Skeletal muscle satellite cell (primary cell): Measurements from ENCODE around the gene PI4KA.
"Not testable (repeated sequence)": the region's sequence is repeated elsewhere in the genome, so short reads cannot be mapped to it uniquely, and the experiment has no call there.

Experiments
- H3K27me3 ChIP-seq: 2 replicates; pipeline ENCODE4 v1.7.0; 2013; ENCODE audit warnings: low read length; ENCODE audit not compliant: control insufficient read depth, insufficient read depth
- H3K36me3 ChIP-seq: 2 replicates; pipeline ENCODE4 v1.7.0; 2013; ENCODE audit warnings: mild to moderate bottlenecking, control low read depth, low read length; ENCODE audit not compliant: insufficient read depth
- H3K4me1 ChIP-seq: 2 replicates; pipeline ENCODE4 v1.7.0; 2013; ENCODE audit warnings: low read length; ENCODE audit not compliant: control insufficient read depth, insufficient read depth
- H3K4me2 ChIP-seq: 2 replicates; pipeline ENCODE4 v1.7.0; 2013; ENCODE audit warnings: mild to moderate bottlenecking, low read length
- H3K4me3 ChIP-seq: 2 replicates; pipeline ENCODE4 v1.7.0; 2013; ENCODE audit warnings: low read length
- H3K9ac ChIP-seq: 2 replicates; pipeline ENCODE4 v1.7.0; 2013; ENCODE audit warnings: mild to moderate bottlenecking, low read depth, low read length, moderate library complexity
- H3K9me3 ChIP-seq: replicated peaks from 2 replicates; pipeline ENCODE4 v1.7.0; 2013; ENCODE audit warnings: mild to moderate bottlenecking, control low read depth, low read length

Gene PI4KA

DNA sequence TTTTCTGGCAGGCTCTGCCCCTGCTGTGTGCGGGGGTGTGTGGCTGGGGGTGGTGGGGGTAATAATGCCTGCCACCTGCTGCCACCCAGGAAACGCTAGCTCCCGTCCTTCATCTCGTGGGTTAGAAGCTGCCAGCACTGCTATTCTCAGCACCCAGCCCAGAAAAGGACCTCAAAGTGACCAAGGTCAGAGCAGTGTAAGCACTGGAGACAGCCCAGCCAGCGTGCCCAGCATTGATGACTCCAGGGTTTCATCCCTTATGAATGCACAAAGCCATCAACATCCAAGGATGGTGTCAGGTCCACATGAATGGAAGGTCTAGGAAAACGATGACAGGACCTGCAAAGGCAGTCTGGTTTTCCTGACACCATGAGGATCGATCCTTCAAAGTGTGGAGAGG, 140.6 kb downstream of the PI4KA start:
- H3K27me3 ChIP-seq, H3K4me1 ChIP-seq, H3K4me2 ChIP-seq, H3K9me3 ChIP-seq, H3K4me3 ChIP-seq, H3K9ac ChIP-seq, H3K36me3 ChIP-seq: not testable (repeated sequence)

DNA sequence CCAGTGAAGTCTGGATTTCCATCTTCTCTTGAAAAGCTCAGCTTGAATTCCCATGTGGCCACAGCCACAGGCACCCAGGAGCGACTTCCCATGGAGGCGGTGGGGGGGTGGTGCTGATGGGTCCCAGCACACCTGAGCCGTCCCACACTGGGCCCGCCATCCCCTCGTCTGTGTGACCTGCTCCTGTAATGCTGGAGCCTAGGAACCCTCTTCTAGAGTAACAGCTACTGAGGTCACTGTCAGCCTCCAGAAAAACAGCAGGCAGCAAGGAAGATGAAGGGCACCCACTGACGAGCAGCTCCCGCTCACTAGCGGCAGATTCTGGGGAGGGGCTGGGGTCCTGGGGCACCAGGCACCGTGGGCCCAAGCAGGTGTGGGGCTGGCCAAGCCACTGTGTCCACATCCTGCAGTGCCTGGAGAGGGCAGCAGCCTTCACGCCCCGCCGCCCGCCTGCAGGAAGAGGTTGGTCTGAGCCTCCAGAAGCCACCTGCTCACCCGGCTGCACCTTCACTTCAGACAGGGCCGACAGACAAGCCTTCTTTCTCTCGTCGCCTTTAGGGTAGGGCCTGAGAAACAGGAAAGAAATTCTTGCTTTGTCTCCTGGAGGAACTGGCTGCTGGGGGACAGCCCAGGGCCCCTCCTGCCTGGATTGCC, 141.3 kb downstream of the PI4KA start:
- H3K36me3 ChIP-seq, H3K4me3 ChIP-seq, H3K9me3 ChIP-seq, H3K27me3 ChIP-seq, H3K4me2 ChIP-seq, H3K4me1 ChIP-seq, H3K9ac ChIP-seq: not testable (repeated sequence)

DNA sequence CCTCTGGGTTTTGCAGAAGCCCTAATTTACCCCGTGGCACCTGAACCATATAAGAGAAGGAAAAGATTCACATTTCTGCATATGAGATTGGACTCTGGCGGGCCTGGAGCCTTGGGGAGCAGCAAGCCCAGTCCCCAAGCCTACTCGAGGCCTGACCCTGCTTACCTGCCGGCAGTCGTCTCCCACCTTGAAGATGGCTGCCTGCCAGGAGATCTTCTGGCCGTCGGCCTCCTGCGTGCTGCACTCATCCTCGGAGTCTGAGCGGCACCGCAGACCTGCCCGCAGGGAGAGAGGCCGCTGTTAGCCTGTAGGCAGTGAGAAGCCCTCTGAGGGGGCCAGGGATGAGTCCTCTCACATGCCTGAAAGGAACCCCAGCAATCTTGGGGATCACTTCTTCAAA, 145.5 kb downstream of the PI4KA start:
- not testable (repeated sequence) for H3K36me3 ChIP-seq, H3K4me3 ChIP-seq, H3K4me2 ChIP-seq, H3K9ac ChIP-seq, H3K4me1 ChIP-seq, H3K9me3 ChIP-seq, H3K27me3 ChIP-seq

DNA sequence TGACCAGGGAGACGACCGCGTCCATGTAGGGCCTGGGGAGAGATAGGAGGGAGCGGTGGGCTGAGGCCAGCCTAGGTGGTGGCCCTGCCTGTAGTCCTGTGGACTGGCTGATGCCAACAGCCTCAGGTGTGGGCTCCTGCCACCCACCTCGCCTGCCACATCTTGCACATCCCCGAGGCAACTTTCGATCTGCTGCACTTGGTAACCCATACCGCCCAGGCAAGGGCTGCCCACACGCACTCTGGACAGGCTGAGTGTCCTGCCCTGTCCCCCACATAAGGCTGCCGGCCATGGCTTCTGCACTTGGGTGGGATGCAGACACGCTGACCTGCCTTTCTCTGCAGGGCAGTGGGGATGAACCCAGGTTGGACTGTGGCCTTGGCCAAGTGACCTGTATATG, 148.6 kb downstream of the PI4KA start:
- not testable (repeated sequence) for H3K36me3 ChIP-seq, H3K4me2 ChIP-seq, H3K9me3 ChIP-seq, H3K4me3 ChIP-seq, H3K4me1 ChIP-seq, H3K9ac ChIP-seq, H3K27me3 ChIP-seq

DNA sequence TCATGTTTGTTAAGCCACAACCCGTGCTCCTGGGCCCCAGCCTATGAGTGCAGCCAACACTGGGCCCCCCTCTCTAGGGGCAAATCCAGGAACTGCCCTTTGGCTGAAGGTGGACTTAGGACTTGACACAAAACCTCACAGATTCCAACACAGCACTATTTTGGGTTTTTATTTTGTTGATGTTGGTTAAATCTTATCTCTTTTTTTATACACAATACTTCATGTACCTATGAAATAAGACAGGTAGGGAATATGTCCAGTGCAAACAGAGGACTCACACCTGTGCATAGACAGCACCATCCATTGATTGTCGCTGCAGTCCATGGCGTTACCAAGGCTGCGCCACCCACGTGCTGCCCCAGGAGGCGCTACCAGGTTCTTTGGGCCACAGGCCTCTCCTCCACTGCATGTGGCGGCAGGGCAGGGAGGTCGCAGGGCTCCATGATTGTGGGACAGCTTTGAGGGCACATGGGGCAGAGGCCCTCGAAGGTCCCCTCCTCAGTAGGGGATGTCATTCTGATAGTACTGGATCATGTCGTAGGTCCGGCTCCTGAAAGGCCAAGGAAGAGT, 151.0 kb downstream of the PI4KA start:
- not testable (repeated sequence) for H3K4me1 ChIP-seq, H3K9ac ChIP-seq, H3K9me3 ChIP-seq, H3K4me3 ChIP-seq, H3K36me3 ChIP-seq, H3K4me2 ChIP-seq, H3K27me3 ChIP-seq

DNA sequence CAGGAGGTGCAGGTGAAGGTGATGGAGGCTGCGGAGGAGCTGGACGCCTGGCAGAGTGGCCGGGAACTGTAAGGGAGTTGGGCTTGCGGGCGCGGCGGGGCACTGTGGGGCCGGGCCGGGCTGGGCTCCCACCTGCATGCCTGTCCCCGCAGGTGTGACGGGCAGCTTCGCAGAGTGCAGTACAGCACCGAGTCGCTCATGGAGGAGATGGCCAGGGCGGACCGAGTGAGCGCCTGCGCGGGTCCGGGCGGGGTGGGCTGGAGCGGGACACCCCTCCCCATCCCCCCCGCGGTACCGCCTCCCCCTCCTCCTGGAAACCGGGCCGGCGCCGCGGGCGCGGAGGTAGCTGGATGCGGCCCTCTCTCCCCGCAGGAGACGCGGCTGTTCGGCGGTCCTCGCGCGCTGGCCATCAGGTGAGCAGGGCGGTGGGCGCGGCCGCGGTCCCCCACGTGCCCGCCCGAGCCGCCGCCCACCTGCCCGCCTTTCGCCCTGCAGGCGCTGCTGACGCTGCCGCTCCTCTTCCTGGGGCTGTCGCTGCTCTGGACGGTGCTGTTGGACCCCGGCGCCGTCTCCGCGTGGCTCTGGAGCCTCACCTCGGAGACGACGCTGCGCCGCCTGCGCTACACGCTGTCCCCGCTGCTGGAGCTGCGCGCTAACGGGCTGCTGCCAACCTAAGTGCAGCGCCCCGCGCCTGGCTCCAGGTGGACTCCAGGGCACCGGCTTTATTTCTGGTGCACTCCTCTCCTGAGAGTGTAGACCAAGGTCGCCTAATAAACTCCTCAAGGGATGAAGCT, 154.6 kb downstream of the PI4KA start:
- not testable (repeated sequence) for H3K36me3 ChIP-seq, H3K9ac ChIP-seq, H3K27me3 ChIP-seq, H3K4me1 ChIP-seq, H3K9me3 ChIP-seq
- Histone ChIP-seq H3K4me2 (peak overlapping the region; percentile 62), H3K4me3 (peak overlapping the region; percentile 34)

DNA sequence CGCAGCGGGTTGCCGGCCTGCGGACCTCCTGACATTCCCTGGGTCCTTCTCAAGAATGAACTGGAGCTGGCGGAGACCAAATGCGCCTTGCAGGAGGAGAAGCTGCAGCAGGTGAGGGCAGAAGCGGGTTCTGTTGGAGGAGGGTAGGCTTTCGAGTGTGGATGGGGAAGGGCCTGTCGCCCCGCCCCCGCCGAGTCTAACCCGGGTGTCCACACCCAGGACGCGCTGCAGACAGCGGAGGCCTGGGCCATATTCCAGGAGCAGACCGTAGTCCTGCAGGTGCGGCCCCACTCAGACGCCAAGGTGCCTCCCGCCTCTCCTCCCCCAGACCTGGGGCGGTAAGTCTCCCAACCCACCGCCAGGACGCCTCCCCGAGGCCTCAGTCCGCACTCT, 155.2 kb downstream of the PI4KA start:
- H3K4me1 ChIP-seq, H3K9me3 ChIP-seq, H3K27me3 ChIP-seq, H3K36me3 ChIP-seq, H3K9ac ChIP-seq: not testable (repeated sequence)
- peak overlapping the region; percentile 34 for H3K4me3 ChIP-seq
- H3K4me2 ChIP-seq, result peak overlapping the region; percentile 62

DNA sequence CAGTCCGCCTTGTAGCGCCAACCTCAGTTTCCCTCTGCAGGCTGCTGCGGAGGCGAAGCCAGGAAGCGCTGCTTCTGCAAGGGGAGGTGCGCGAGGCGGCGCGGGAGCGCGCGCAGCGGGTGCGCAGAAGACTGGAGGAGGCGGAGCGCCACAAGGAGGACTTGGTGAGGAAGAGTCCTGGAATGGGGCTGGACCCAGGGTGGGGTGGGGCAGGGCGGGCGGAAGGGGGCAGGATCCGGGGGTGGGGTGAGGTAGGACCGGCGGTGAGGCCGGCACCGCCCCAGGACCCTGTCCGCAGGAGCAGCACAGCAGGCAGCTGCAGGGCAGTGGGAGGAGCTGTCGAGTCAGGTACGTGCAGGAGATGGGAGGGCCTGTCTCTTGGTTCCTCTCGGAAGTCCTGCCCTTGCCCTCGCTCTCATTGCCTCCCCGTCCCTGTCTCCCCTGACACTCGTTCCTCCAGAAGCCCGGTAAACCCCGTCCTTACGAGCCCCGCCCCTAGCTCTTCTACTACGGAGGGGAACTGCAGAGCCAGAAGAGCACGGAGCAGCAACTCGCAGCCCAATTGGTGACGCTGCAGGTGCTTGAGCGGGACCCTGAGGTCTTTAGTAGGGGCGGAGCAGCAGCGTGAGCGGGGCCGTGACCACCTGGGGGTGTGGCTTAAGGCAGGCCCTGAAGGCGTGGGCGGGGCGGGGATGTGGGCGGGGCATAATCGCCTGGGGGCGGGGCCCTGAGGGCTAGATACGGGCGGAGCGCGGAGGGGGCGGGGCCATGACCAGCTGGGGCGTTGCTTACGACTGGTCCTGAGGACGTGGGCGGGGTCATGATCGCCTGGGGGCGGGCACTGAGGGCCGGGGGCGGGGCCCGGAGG, 155.8 kb downstream of the PI4KA start:
- H3K27me3 ChIP-seq, H3K36me3 ChIP-seq, H3K4me1 ChIP-seq, H3K9me3 ChIP-seq: not testable (repeated sequence)
- Histone ChIP-seq H3K9ac (peak overlapping the region; percentile 75), H3K4me2 (peak overlapping the region; percentile 96), H3K4me3 (peak overlapping the region; percentile 80)

DNA sequence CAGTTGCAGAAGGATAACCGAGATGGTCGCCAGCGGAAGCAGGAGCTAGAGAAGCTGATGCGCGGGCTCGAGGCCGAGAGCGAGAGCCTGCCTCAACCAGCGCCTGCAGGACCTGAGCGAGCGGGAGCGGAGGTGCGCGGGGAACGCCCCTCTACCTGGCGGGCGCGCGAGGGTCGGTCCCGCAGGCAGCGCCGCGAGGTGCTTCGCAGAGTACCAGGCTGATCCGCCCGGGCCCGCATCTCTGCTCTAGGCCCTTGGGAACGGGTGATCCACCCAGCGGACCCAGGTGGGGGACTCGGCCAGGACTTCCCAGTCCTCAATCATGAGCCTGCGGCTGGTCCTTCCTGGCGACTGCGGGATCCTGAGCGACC, 156.5 kb downstream of the PI4KA start:
- peak overlapping the region; percentile 80 for H3K4me3 ChIP-seq
- peak overlapping the region; percentile 96 for H3K4me2 ChIP-seq
- H3K4me1 ChIP-seq, H3K36me3 ChIP-seq, H3K9me3 ChIP-seq, H3K27me3 ChIP-seq, H3K9ac ChIP-seq: not testable (repeated sequence)

DNA sequence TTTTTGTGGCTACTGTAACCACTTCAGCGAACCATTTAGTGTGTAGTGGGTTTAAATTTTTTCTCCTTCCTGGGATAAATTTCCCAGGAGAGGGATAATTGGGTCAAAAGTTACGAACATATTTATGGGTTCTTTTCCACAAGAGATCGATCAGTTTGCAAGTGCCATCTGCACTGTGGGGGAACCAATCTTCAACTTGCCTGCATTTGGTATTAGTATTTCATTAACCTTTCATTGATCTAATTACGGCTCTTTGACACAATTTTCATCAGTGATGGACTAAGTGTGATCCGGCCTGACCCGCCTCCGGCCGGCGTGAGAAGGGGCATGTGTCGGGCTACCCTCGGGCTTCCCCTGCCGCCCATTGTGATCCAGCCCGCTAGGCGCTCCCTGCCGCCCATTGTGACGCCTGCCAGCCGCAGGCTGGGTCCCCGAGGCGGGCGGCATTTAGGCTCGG, 156.9 kb downstream of the PI4KA start:
- H3K4me3 ChIP-seq, result not testable (repeated sequence)

DNA sequence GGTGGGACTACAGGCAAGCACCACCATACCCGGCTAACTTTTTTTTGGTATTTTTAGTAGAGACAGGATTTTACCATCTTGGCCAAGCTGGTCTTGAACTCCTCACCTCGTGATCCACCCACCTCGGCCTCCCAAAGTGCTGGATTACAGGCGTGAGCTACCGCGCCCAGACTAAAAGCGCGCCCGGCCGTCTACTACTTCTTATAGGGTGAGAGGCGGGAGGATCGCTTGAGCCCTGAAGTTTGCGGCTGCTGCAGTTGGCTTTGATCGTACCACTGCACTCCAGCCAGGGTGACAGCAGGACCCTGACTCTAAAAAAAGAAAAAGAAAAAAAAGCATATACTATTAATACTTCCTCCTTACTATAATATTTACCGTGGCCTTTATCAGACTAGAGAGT, 158.3 kb downstream of the PI4KA start:
- not testable (repeated sequence) for H3K4me2 ChIP-seq, H3K9me3 ChIP-seq, H3K4me1 ChIP-seq, H3K36me3 ChIP-seq, H3K27me3 ChIP-seq, H3K9ac ChIP-seq, H3K4me3 ChIP-seq

More for the DNA sequence above, 156.9 kb downstream of the PI4KA start:
- not testable (repeated sequence) for H3K9me3 ChIP-seq, H3K4me1 ChIP-seq, H3K36me3 ChIP-seq, H3K9ac ChIP-seq, H3K27me3 ChIP-seq
- H3K4me2 ChIP-seq, result peak overlapping the region; percentile 96
